SK-N-SH (cell line): Measurements from ENCODE around the gene SLC1A2. TPM values are rescaled to one million over a fixed set of nuclear protein-coding genes. Genes with fewer than 3 reads are reported as not detected.

Experiments used
- CTCF ChIA-PET: fragments of 300-600, 350-600 bp; formaldehyde crosslinking; extraction: SDS; loops from one replicate; lab custom pipeline; 2021; lab: Yijun Ruan, JAX
- POLR2A ChIA-PET: fragments of 350-600 bp; sonication (Branson Sonifier 250); formaldehyde crosslinking; extraction: SDS; loops from one replicate; lab custom pipeline; 2020; ENCODE audit warnings: antibody characterized with exemption, inconsistent platforms; lab: Yijun Ruan, JAX
- DNase-seq: peaks from one replicate; pipeline ENCODE4 v3.0.0; 2012
- H2AFZ ChIP-seq: fragments of 200-600 bp; sonication (generic); 2 replicates; pipeline ENCODE4 v1.8.1; 2016; ENCODE audit warnings: antibody characterized with exemption, mild to moderate bottlenecking, low read depth
- H3F3A ChIP-seq: fragments of 200-600 bp; sonication (generic); replicated peaks from 2 replicates; pipeline ENCODE3; 2016; ENCODE audit warnings: antibody characterized with exemption, mild to moderate bottlenecking; ENCODE audit not compliant: insufficient read depth
- H3K27ac ChIP-seq, 2 experiments: fragments of 200-500 bp in 1 of 2; fragments of 200-600 bp in 1 of 2; sonication (Bioruptor generic) in 1 of 2; sonication (generic), shearing (Covaris generic) in 1 of 2; 2 replicates each; pipeline versions ENCODE4 v1.5.1 to v1.6.1; 2014 to 2016; ENCODE audit warnings: low read depth in 2 of 2, inconsistent platforms in 1 of 2, low read length in 1 of 2, mild to moderate bottlenecking in 1 of 2, mixed read lengths in 1 of 2
- H3K27me3 ChIP-seq: fragments of 200-600 bp; sonication (generic), shearing (Covaris generic); 2 replicates; pipeline ENCODE4 v1.6.1; 2016; ENCODE audit warnings: mixed run types; ENCODE audit not compliant: insufficient read depth
- H3K36me3 ChIP-seq, 2 experiments: fragments of 200-500 bp in 1 of 2; fragments of 200-600 bp in 1 of 2; sonication (Bioruptor generic) in 1 of 2; sonication (generic) in 1 of 2; replicated peaks in 1 of 2; 2 replicates each; pipeline versions ENCODE3 to v1.5.1; 2014 to 2016; ENCODE audit warnings: low read length in 1 of 2, mild to moderate bottlenecking in 1 of 2; ENCODE audit not compliant: insufficient read depth in 2 of 2, control insufficient read depth in 1 of 2
- H3K4me1 ChIP-seq, 2 experiments: fragments of 200-500 bp in 1 of 2; fragments of 200-600 bp in 1 of 2; sonication (Bioruptor generic) in 1 of 2; sonication (generic), shearing (Covaris generic) in 1 of 2; 2 replicates each; pipeline versions ENCODE4 v1.5.1 to v1.6.1; 2014 to 2016; ENCODE audit warnings: low read depth in 1 of 2, low read length in 1 of 2, mixed run types in 1 of 2; ENCODE audit not compliant: insufficient read depth in 2 of 2, control insufficient read depth in 1 of 2
- H3K4me2 ChIP-seq: fragments of 200-600 bp; sonication (generic), shearing (Covaris generic); 2 replicates; pipeline ENCODE4 v1.6.1; 2017; ENCODE audit warnings: mixed run types
- H3K4me3 ChIP-seq, 2 experiments: fragments of 200-500 bp in 1 of 2; fragments of 200-600 bp in 1 of 2; sonication (Bioruptor generic) in 1 of 2; sonication (generic), shearing (Covaris generic) in 1 of 2; 2 replicates each; pipeline versions ENCODE4 v1.5.1 to v1.8.1; 2014 to 2016; ENCODE audit warnings: low read depth in 2 of 2, inconsistent platforms in 1 of 2, low read length in 1 of 2, mild to moderate bottlenecking in 1 of 2, mixed read lengths in 1 of 2, moderate library complexity in 1 of 2
- H3K79me2 ChIP-seq: fragments of 200-600 bp; sonication (generic); 2 replicates; pipeline ENCODE4 v1.8.1; 2017; ENCODE audit warnings: mild to moderate bottlenecking; ENCODE audit not compliant: insufficient read depth
- H3K9ac ChIP-seq: fragments of 200-600 bp; sonication (generic); 2 replicates; pipeline ENCODE4 v1.6.1; 2017; ENCODE audit warnings: mixed run types
- H3K9me2 ChIP-seq: fragments of 200-600 bp; sonication (generic); 2 replicates; pipeline ENCODE4 v1.6.1; 2017; ENCODE audit warnings: mixed run types
- H3K9me3 ChIP-seq: fragments of 200-600 bp; sonication (generic); 2 replicates; pipeline ENCODE4 v1.6.1; 2017; ENCODE audit warnings: mixed run types, mild to moderate bottlenecking, moderate library complexity
- H4K20me1 ChIP-seq: fragments of 200-600 bp; sonication (generic); 2 replicates; pipeline ENCODE4 v1.6.1; 2017; ENCODE audit warnings: mild to moderate bottlenecking, mixed run types; ENCODE audit not compliant: insufficient read depth
- CHD2 ChIP-seq: fragments of 150-350 bp; IDR thresholded peaks from 2 replicates; pipeline ENCODE4 v1.6.1; 2018; ENCODE audit warnings: low read length; ENCODE audit not compliant: partially characterized antibody
- ELF1 ChIP-seq: IDR thresholded peaks from 2 replicates; pipeline ENCODE4 v1.4.0; 2012
- EP300 ChIP-seq, 2 experiments: IDR thresholded peaks; 2 replicates each; pipeline versions ENCODE4 v1.4.0 to v1.6.1; 2012; ENCODE audit warnings: borderline replicate concordance in 1 of 2, low read depth in 1 of 2, low read length in 1 of 2
- EZH2phosphoT487 ChIP-seq: fragments of 200-600 bp; sonication (generic); IDR thresholded peaks from 2 replicates; pipeline ENCODE4 v1.6.1; 2017; ENCODE audit warnings: low read depth, mixed run types, mild to moderate bottlenecking, antibody characterized with exemption, moderate library complexity, borderline replicate concordance
- FOSL2 ChIP-seq: IDR thresholded peaks from 2 replicates; pipeline ENCODE4 v1.4.0; 2012; ENCODE audit warnings: low read depth, mild to moderate bottlenecking, moderate library complexity, borderline replicate concordance
- FOXM1 ChIP-seq: IDR thresholded peaks from 2 replicates; pipeline ENCODE4 v1.4.0; 2012; ENCODE audit warnings: low read depth, mild to moderate bottlenecking
- GABPA ChIP-seq: IDR thresholded peaks from 2 replicates; pipeline ENCODE4 v1.4.0; 2012; ENCODE audit warnings: low read depth, mild to moderate bottlenecking
- MAX ChIP-seq: IDR thresholded peaks from 2 replicates; pipeline ENCODE4 v1.4.0; 2012; ENCODE audit warnings: low read depth
- MEF2A ChIP-seq: IDR thresholded peaks from 2 replicates; pipeline ENCODE4 v1.4.0; 2012; ENCODE audit warnings: low read depth, borderline replicate concordance
- MXI1 ChIP-seq: IDR thresholded peaks from 2 replicates; pipeline ENCODE4 v1.6.1; 2012; ENCODE audit warnings: mild to moderate bottlenecking, low read depth, low read length, improper control_type of control experiment
- NFIC ChIP-seq: IDR thresholded peaks from 2 replicates; pipeline ENCODE4 v1.4.0; 2012; ENCODE audit warnings: borderline replicate concordance
- NRF1 ChIP-seq: IDR thresholded peaks from 2 replicates; pipeline ENCODE4 v1.6.1; 2012; ENCODE audit warnings: low read depth, mild to moderate bottlenecking, low read length
- POLR2AphosphoS5 ChIP-seq: IDR thresholded peaks from 2 replicates; pipeline ENCODE4 v1.6.1; 2012; ENCODE audit warnings: low read depth, low read length
- RAD21 ChIP-seq: IDR thresholded peaks from 2 replicates; pipeline ENCODE4 v1.6.1; 2012; ENCODE audit warnings: mild to moderate bottlenecking, low read length
- RCOR1 ChIP-seq: fragments of 150-350 bp; IDR thresholded peaks from 2 replicates; pipeline ENCODE4 v1.6.1; 2017; ENCODE audit warnings: antibody characterized with exemption, low read length
- RFX5 ChIP-seq: IDR thresholded peaks from 2 replicates; pipeline ENCODE4 v1.6.1; 2012; ENCODE audit warnings: mild to moderate bottlenecking, improper control_type of control experiment, low read length
- RXRA ChIP-seq: IDR thresholded peaks from 2 replicates; pipeline ENCODE4 v1.4.0; 2012; ENCODE audit warnings: low read depth, mild to moderate bottlenecking, borderline replicate concordance
- SIN3A ChIP-seq: IDR thresholded peaks from 2 replicates; pipeline ENCODE4 v1.6.1; 2012; ENCODE audit warnings: low read depth, mild to moderate bottlenecking, low read length, moderate library complexity, borderline replicate concordance
- SMC3 ChIP-seq: IDR thresholded peaks from 2 replicates; pipeline ENCODE4 v1.6.1; 2012; ENCODE audit warnings: low read depth, low read length, improper control_type of control experiment
- TAF1 ChIP-seq: IDR thresholded peaks from 2 replicates; pipeline ENCODE4 v1.6.1; 2012; ENCODE audit warnings: low read depth, mild to moderate bottlenecking, low read length, moderate library complexity, borderline replicate concordance
- TCF12 ChIP-seq: IDR thresholded peaks from 2 replicates; pipeline ENCODE4 v1.4.0; 2012
- TEAD4 ChIP-seq: IDR thresholded peaks from 2 replicates; pipeline ENCODE4 v1.4.0; 2012; ENCODE audit warnings: mild to moderate bottlenecking, borderline replicate concordance; ENCODE audit not compliant: insufficient read depth
- USF1 ChIP-seq: IDR thresholded peaks from 2 replicates; pipeline ENCODE4 v1.4.0; 2012; ENCODE audit warnings: low read depth, borderline replicate concordance
- YY1 ChIP-seq: IDR thresholded peaks from 2 replicates; pipeline ENCODE4 v1.4.0; 2012; ENCODE audit warnings: low read depth, mild to moderate bottlenecking
- WGBS: methylation state at CpG from one replicate; pipeline ENCODE4 v1.1.6; 2017; ENCODE audit warnings: low lambda C conversion rate; 5-methylcytosine and 5-hydroxymethylcytosine counted together
- polyA plus RNA-seq, 3 experiments: library from polyadenylated mRNA; depleted of rRNA; stranded (reverse); fragments of >200 nt; gene quantifications; 2 replicates each; pipeline ENCODE4 v1.2.3, GENCODE V29; 2012
- TF ChIP-seq, protein P1 (sequence below): fragments of 150-350 bp; IDR thresholded peaks from 2 replicates; pipeline ENCODE4 v1.6.1; 2017; ENCODE audit warnings: antibody characterized with exemption, low read length, low read depth, borderline replicate concordance
- TF ChIP-seq, protein P2 (sequence below): fragments of 200-600 bp; sonication (generic); IDR thresholded peaks from 2 replicates; pipeline ENCODE4 v1.6.1; 2017; ENCODE audit warnings: antibody characterized with exemption, mild to moderate bottlenecking, moderate library complexity
- TF ChIP-seq, protein P3 (sequence below): IDR thresholded peaks from 2 replicates; pipeline ENCODE4 v1.4.0; 2012; ENCODE audit warnings: low read depth, borderline replicate concordance

SLC1A2 gene
- polyA plus RNA-seq, 1 of the 3 experiments (the other 2 are of a cell fraction): under 0.01 TPM

GRCh38 chr11:35337136-35337913 is 82.0 kb downstream of the SLC1A2 start:
- Histone ChIP-seq H4K20me1 (no peaks in the 10 kb centered on the region), H3K36me3 (no peaks in the 10 kb centered on the region), H3K9me2 (no peaks in the 10 kb centered on the region), H3K9me3 (no peaks in the 10 kb centered on the region), H3K9ac (no peak overlapping the region), H3F3A (peaks cover 18% of the 10 kb centered on the region), H3K27me3 (no peaks in the 10 kb centered on the region), H3K4me3 (no peak overlapping the region), H3K27ac (peak overlapping the region in 1 of 2 experiments; percentile 77; a peak in 2 of 4 replicates), H3K4me1 (peaks cover 0 to 5% of the 10 kb centered on the region in 2 experiments; a peak in 1 of 4 replicates), H2AFZ (no peak overlapping the region), H3K79me2 (no peaks in the 10 kb centered on the region), H3K4me2 (no peak overlapping the region)
- ChIA-PET CTCF (interaction anchor here (1.0 to 1.8 kb wide), 4 partner anchors 10 to 32 kb away, joined by 3 to 6 read pairs (median 4); no protein-coding TSS in a partner anchor), POLR2A (no interaction called here)
- DNase-seq: no peak
- WGBS: 6% methylated on average over 3 of the region's 3 CpGs
- TF ChIP-seq MEF2A (peak; percentile 33; the same call in 1 of the 2 replicates), NRF1 (no peak), RAD21 (no peak), YY1 (peak; percentile 81), RFX5 (no peak), EP300 (IDR thresholded peaks at IDR 0.05; ENCODE audit: borderline replicate concordance in 1 of 2, low read depth in 1 of 2, low read length in 1 of 2) (peak in 1 of 2 experiments; percentile 77; a peak in 1 of 4 replicates), TCF12 (peak; percentile 96), CHD2 (no peak), EZH2phosphoT487 (no peak), MAX (peak; percentile 88), ELF1 (no peak), GABPA (no peak), SIN3A (peak; percentile 44; the same call in 1 of the 2 replicates), RXRA (peak; percentile 58; the same call in 1 of the 2 replicates), MXI1 (no peak), NFIC (peak; percentile 47), USF1 (no peak), FOXM1 (peak; percentile 68; the same call in 1 of the 2 replicates), TEAD4 (peak; percentile 57; the same call in 1 of the 2 replicates), TAF1 (no peak), RCOR1 (no peak), POLR2AphosphoS5 (peak; percentile 53; the same call in 1 of the 2 replicates), FOSL2 (peak; percentile 99), SMC3 (no peak)
- TF ChIP-seq, protein P1, sequence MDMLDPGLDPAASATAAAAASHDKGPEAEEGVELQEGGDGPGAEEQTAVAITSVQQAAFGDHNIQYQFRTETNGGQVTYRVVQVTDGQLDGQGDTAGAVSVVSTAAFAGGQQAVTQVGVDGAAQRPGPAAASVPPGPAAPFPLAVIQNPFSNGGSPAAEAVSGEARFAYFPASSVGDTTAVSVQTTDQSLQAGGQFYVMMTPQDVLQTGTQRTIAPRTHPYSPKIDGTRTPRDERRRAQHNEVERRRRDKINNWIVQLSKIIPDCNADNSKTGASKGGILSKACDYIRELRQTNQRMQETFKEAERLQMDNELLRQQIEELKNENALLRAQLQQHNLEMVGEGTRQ: no peak
- TF ChIP-seq, protein P2, sequence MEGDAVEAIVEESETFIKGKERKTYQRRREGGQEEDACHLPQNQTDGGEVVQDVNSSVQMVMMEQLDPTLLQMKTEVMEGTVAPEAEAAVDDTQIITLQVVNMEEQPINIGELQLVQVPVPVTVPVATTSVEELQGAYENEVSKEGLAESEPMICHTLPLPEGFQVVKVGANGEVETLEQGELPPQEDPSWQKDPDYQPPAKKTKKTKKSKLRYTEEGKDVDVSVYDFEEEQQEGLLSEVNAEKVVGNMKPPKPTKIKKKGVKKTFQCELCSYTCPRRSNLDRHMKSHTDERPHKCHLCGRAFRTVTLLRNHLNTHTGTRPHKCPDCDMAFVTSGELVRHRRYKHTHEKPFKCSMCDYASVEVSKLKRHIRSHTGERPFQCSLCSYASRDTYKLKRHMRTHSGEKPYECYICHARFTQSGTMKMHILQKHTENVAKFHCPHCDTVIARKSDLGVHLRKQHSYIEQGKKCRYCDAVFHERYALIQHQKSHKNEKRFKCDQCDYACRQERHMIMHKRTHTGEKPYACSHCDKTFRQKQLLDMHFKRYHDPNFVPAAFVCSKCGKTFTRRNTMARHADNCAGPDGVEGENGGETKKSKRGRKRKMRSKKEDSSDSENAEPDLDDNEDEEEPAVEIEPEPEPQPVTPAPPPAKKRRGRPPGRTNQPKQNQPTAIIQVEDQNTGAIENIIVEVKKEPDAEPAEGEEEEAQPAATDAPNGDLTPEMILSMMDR: no peak
- TF ChIP-seq, protein P3, sequence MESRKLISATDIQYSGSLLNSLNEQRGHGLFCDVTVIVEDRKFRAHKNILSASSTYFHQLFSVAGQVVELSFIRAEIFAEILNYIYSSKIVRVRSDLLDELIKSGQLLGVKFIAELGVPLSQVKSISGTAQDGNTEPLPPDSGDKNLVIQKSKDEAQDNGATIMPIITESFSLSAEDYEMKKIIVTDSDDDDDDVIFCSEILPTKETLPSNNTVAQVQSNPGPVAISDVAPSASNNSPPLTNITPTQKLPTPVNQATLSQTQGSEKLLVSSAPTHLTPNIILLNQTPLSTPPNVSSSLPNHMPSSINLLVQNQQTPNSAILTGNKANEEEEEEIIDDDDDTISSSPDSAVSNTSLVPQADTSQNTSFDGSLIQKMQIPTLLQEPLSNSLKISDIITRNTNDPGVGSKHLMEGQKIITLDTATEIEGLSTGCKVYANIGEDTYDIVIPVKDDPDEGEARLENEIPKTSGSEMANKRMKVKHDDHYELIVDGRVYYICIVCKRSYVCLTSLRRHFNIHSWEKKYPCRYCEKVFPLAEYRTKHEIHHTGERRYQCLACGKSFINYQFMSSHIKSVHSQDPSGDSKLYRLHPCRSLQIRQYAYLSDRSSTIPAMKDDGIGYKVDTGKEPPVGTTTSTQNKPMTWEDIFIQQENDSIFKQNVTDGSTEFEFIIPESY: no peak
